Ishikawa (cell line): Measurements from ENCODE around the gene MT1B.
A peak's percentile ranks its signal among the peaks of the same experiment; 100 is the strongest.

Source experiments
- CEBPB ChIP-seq: IDR thresholded peaks from 2 replicates; pipeline ENCODE4 v1.6.1; 2012
- EGR1 ChIP-seq: IDR thresholded peaks from 2 replicates; pipeline ENCODE4 v1.6.1; 2012
- EP300 ChIP-seq: IDR thresholded peaks from 2 replicates; pipeline ENCODE4 v1.6.1; 2012; ENCODE audit warnings: borderline replicate concordance
- FOXM1 ChIP-seq: IDR thresholded peaks from 2 replicates; pipeline ENCODE4 v1.6.1; 2012; ENCODE audit warnings: low read depth, borderline replicate concordance
- NFIC ChIP-seq: IDR thresholded peaks from 2 replicates; pipeline ENCODE4 v1.6.1; 2012
- RAD21 ChIP-seq: IDR thresholded peaks from 2 replicates; pipeline ENCODE4 v1.6.1; 2012; ENCODE audit warnings: low read depth
- TAF1 ChIP-seq: IDR thresholded peaks from 2 replicates; pipeline ENCODE4 v1.6.1; 2012; ENCODE audit warnings: low read depth, mild to moderate bottlenecking
- TCF12 ChIP-seq: IDR thresholded peaks from 2 replicates; pipeline ENCODE4 v1.6.1; 2012; ENCODE audit warnings: low read depth
- TEAD4 ChIP-seq: IDR thresholded peaks from 2 replicates; pipeline ENCODE4 v1.6.1; 2012
- YY1 ChIP-seq: IDR thresholded peaks from 2 replicates; pipeline ENCODE4 v1.6.1; 2012; ENCODE audit warnings: low read depth
- ZBTB7A ChIP-seq: IDR thresholded peaks from 2 replicates; pipeline ENCODE4 v1.6.1; 2012; ENCODE audit warnings: low read depth
- TF ChIP-seq, protein P1 (sequence below): IDR thresholded peaks from 2 replicates; pipeline ENCODE4 v1.6.1; 2012
- TF ChIP-seq, protein P2 (sequence below): IDR thresholded peaks from 2 replicates; pipeline ENCODE4 v1.6.1; 2012; ENCODE audit warnings: low read depth, mild to moderate bottlenecking
- TF ChIP-seq, protein P3 (sequence below): IDR thresholded peaks from 2 replicates; pipeline ENCODE4 v1.6.1; 2012

GRCh38 chr16:56613706-56614105 is 38.0 kb upstream of the MT1B start:
- TF ChIP-seq CEBPB = no peak
- TF ChIP-seq TEAD4 = no peak
- no peak for TF ChIP-seq EGR1
- no peak for TF ChIP-seq RAD21
- TF ChIP-seq EP300 = no peak
- no peak for TF ChIP-seq TAF1
- TF ChIP-seq ZBTB7A = no peak
- TF ChIP-seq, protein P1, sequence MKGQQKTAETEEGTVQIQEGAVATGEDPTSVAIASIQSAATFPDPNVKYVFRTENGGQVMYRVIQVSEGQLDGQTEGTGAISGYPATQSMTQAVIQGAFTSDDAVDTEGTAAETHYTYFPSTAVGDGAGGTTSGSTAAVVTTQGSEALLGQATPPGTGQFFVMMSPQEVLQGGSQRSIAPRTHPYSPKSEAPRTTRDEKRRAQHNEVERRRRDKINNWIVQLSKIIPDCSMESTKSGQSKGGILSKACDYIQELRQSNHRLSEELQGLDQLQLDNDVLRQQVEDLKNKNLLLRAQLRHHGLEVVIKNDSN = peak; percentile 48; the same call in 1 of the 2 replicates
- no peak for TF ChIP-seq YY1
- TF ChIP-seq TCF12 = no peak
- TF ChIP-seq, protein P2, sequence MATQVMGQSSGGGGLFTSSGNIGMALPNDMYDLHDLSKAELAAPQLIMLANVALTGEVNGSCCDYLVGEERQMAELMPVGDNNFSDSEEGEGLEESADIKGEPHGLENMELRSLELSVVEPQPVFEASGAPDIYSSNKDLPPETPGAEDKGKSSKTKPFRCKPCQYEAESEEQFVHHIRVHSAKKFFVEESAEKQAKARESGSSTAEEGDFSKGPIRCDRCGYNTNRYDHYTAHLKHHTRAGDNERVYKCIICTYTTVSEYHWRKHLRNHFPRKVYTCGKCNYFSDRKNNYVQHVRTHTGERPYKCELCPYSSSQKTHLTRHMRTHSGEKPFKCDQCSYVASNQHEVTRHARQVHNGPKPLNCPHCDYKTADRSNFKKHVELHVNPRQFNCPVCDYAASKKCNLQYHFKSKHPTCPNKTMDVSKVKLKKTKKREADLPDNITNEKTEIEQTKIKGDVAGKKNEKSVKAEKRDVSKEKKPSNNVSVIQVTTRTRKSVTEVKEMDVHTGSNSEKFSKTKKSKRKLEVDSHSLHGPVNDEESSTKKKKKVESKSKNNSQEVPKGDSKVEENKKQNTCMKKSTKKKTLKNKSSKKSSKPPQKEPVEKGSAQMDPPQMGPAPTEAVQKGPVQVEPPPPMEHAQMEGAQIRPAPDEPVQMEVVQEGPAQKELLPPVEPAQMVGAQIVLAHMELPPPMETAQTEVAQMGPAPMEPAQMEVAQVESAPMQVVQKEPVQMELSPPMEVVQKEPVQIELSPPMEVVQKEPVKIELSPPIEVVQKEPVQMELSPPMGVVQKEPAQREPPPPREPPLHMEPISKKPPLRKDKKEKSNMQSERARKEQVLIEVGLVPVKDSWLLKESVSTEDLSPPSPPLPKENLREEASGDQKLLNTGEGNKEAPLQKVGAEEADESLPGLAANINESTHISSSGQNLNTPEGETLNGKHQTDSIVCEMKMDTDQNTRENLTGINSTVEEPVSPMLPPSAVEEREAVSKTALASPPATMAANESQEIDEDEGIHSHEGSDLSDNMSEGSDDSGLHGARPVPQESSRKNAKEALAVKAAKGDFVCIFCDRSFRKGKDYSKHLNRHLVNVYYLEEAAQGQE = no peak
- no peak for TF ChIP-seq NFIC
- TF ChIP-seq FOXM1 = no peak
- TF ChIP-seq, protein P3, sequence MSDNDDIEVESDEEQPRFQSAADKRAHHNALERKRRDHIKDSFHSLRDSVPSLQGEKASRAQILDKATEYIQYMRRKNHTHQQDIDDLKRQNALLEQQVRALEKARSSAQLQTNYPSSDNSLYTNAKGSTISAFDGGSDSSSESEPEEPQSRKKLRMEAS = no peak
